ENCODE results near the gene GALNT14. TPM values are rescaled to one million over a fixed set of nuclear protein-coding genes. Genes with fewer than 3 reads are reported as not detected.

GALNT14 gene
- total RNA-seq, 3 donors from 2014 or later (not counting 1 experiment from before 2014, with no cell fraction given) = 0.68 TPM; not detected in 2

DNA sequence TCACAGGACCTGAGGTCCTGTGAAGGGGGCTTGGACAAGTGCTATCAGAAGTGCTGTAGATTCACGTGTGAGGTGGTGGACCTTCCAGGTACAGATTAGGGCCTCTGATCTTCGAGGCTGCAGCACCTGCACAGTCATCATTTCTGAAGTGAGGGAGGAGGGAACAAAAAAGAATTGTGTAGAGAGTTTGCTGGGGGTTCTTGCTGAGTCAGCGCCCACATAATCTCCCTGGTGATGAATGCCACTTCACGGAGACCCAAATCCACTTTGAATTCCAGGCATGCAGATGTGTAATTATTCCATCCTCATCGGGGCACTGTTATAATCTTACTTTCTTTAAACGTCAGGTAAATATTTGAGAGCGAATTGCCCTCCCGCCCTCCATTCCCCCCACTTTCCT lies 202.4 kb downstream of the GALNT14 start:
- H3K36me3 Mint-ChIP-seq = no peaks in the 10 kb centered on the region
- H3K36me3 ChIP-seq (ENCODE audit: control insufficient read depth, insufficient read depth, low read length) = no peaks in the 10 kb centered on the region
- DNase-seq = no peak
- TF ChIP-seq, protein P1, sequence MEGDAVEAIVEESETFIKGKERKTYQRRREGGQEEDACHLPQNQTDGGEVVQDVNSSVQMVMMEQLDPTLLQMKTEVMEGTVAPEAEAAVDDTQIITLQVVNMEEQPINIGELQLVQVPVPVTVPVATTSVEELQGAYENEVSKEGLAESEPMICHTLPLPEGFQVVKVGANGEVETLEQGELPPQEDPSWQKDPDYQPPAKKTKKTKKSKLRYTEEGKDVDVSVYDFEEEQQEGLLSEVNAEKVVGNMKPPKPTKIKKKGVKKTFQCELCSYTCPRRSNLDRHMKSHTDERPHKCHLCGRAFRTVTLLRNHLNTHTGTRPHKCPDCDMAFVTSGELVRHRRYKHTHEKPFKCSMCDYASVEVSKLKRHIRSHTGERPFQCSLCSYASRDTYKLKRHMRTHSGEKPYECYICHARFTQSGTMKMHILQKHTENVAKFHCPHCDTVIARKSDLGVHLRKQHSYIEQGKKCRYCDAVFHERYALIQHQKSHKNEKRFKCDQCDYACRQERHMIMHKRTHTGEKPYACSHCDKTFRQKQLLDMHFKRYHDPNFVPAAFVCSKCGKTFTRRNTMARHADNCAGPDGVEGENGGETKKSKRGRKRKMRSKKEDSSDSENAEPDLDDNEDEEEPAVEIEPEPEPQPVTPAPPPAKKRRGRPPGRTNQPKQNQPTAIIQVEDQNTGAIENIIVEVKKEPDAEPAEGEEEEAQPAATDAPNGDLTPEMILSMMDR (IDR thresholded peaks at IDR 0.05) = no peak
- H3K4me3 ChIP-seq (ENCODE audit: low read length) = no peak overlapping the region
- H3K4me3 Mint-ChIP-seq = no peak overlapping the region
- ATAC-seq = no peak
- intact Hi-C loops (cut with micrococcal nuclease) = no loop called here
- peaks cover 5% of the 10 kb centered on the region for H3K4me1 ChIP-seq (ENCODE audit: control insufficient read depth, insufficient read depth, low read length)
- H3K27ac Mint-ChIP-seq = no peak overlapping the region
- peaks cover 0 to 7% of the 10 kb centered on the region in 2 donors for H3K27me3 Mint-ChIP-seq (ENCODE audit: low read depth in 2 of 2)
- WGBS (ENCODE audit: insufficient coverage) = 75% methylated on average over 8 of the region's 8 CpGs
- H3K27me3 ChIP-seq (ENCODE audit: control insufficient read depth, insufficient read depth, low read length) = no peaks in the 10 kb centered on the region
- no peaks in the 10 kb centered on the region for H3K9me3 Mint-ChIP-seq
- peaks cover 0 to 8% of the 10 kb centered on the region in 2 donors for H3K4me1 Mint-ChIP-seq
- H3K9me3 ChIP-seq (ENCODE audit: control insufficient read depth, insufficient read depth, low read length) = no peaks in the 10 kb centered on the region
- no peak overlapping the region for H3K27ac ChIP-seq (ENCODE audit: low read length)

DNA sequence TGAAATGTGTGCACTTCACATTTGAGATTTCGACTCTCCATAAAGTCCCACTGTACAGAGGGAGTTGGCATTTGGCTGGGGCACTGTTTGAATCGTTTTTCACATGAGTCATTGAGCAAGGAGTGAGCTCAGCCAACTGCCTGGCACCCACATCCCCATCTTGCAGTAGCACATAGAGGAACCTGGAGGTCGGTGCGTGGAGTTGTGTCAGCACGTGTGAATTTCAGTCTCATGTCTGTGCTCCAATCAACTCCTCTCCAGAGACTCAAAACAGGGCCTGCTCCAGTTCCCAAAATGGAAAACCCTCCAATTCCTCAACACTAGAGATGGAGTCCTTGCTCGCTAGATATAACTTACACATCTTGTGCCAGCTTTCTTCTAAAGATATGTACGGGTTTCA lies 204.2 kb downstream of the GALNT14 start:
- Histone ChIP-seq H3K36me3 (ENCODE audit: control insufficient read depth, insufficient read depth, low read length) (no peaks in the 10 kb centered on the region), H3K4me3 (ENCODE audit: low read length) (no peak overlapping the region), H3K27ac (ENCODE audit: low read length) (no peak overlapping the region), H3K4me1 (ENCODE audit: control insufficient read depth, insufficient read depth, low read length) (peaks cover 5% of the 10 kb centered on the region), H3K9me3 (ENCODE audit: control insufficient read depth, insufficient read depth, low read length) (no peaks in the 10 kb centered on the region), H3K27me3 (ENCODE audit: control insufficient read depth, insufficient read depth, low read length) (no peaks in the 10 kb centered on the region)
- 83% methylated on average over 7 of the region's 7 CpGs for WGBS (ENCODE audit: insufficient coverage)
- Mint-ChIP-seq H3K27ac (no peak overlapping the region), H3K27me3 (ENCODE audit: low read depth in 2 of 2) (no peaks in the 10 kb centered on the region), H3K36me3 (no peaks in the 10 kb centered on the region), H3K4me3 (no peak overlapping the region), H3K9me3 (no peaks in the 10 kb centered on the region), H3K4me1 (peaks cover 0 to 8% of the 10 kb centered on the region in 2 donors)
- TF ChIP-seq, protein P1 (IDR thresholded peaks at IDR 0.05) = no peak
- intact Hi-C loops (cut with micrococcal nuclease) = no loop called here
- no peak for DNase-seq
- no peak for ATAC-seq

DNA sequence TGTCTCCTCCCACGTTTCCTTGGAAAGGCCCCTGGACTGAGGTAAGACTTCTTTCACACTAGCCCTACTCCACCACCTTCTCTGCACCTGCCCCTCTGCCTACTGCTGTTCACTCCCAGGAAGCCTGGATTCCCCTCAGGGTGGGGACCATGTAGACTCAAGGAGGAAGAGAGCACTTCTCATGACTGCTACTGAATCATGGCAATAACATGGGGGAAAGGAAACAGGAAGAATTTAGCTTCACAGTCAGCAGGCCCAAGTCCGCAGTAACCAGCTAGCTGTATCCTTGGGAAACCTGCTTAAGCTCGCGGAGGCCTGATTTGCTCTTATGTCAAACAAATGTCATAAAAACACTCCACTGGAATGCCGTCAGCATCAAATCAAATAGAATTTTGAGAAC lies 204.7 kb downstream of the GALNT14 start:
- no peaks in the 10 kb centered on the region for H3K36me3 Mint-ChIP-seq
- H3K4me1 Mint-ChIP-seq = peaks cover 0 to 8% of the 10 kb centered on the region in 2 donors
- H3K27me3 Mint-ChIP-seq (ENCODE audit: low read depth in 2 of 2) = no peaks in the 10 kb centered on the region
- DNase-seq (no peak), ATAC-seq (no peak)
- Histone ChIP-seq H3K9me3 (ENCODE audit: control insufficient read depth, insufficient read depth, low read length) (no peaks in the 10 kb centered on the region), H3K27ac (ENCODE audit: low read length) (no peak overlapping the region), H3K4me3 (ENCODE audit: low read length) (no peak overlapping the region), H3K36me3 (ENCODE audit: control insufficient read depth, insufficient read depth, low read length) (no peaks in the 10 kb centered on the region), H3K27me3 (ENCODE audit: control insufficient read depth, insufficient read depth, low read length) (no peaks in the 10 kb centered on the region), H3K4me1 (ENCODE audit: control insufficient read depth, insufficient read depth, low read length) (peaks cover 5% of the 10 kb centered on the region)
- H3K27ac Mint-ChIP-seq = no peak overlapping the region
- intact Hi-C loops (cut with micrococcal nuclease) = no loop called here
- no peaks in the 10 kb centered on the region for H3K9me3 Mint-ChIP-seq
- 74% methylated on average over 5 of the region's 5 CpGs for WGBS (ENCODE audit: insufficient coverage)
- TF ChIP-seq, protein P1 (IDR thresholded peaks at IDR 0.05) = no peak
- H3K4me3 Mint-ChIP-seq = no peak overlapping the region

DNA sequence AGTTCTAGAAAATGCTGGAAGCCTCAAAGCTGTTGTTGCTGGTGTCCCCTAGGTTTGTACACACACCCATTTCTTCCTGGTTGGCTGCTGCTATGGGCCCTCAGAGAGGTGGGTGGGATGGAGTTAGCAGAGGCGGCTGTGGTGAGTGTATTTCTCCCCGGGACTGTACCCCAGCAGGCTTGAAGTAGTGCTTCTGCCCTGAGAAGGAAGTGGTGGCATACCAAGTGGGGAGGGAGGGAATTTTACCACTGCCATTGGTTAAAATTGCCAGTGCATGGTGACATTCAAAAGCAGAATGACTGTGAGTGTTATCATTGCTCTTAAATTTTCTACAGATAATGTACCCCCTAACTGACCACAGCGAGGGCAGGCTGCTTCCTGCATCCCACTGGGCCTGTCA lies 205.4 kb downstream of the GALNT14 start:
- H3K27ac ChIP-seq (ENCODE audit: low read length) = no peak overlapping the region
- H3K9me3 Mint-ChIP-seq = no peaks in the 10 kb centered on the region
- no peak overlapping the region for H3K4me3 Mint-ChIP-seq
- TF ChIP-seq, protein P1 (IDR thresholded peaks at IDR 0.05) = no peak
- no peaks in the 10 kb centered on the region for H3K27me3 Mint-ChIP-seq (ENCODE audit: low read depth in 2 of 2)
- no peaks in the 10 kb centered on the region for H3K36me3 ChIP-seq (ENCODE audit: control insufficient read depth, insufficient read depth, low read length)
- no peak overlapping the region for H3K27ac Mint-ChIP-seq
- WGBS (ENCODE audit: insufficient coverage) = 16% methylated on average over 3 of the region's 3 CpGs
- ATAC-seq (peak in 1 of 3 donors; percentile 53), DNase-seq (no peak)
- no peaks in the 10 kb centered on the region for H3K36me3 Mint-ChIP-seq
- H3K4me1 ChIP-seq (ENCODE audit: control insufficient read depth, insufficient read depth, low read length) = peaks cover 5% of the 10 kb centered on the region
- H3K9me3 ChIP-seq (ENCODE audit: control insufficient read depth, insufficient read depth, low read length) = no peaks in the 10 kb centered on the region
- H3K4me1 Mint-ChIP-seq = peaks cover 0 to 8% of the 10 kb centered on the region in 2 donors
- intact Hi-C loops (cut with micrococcal nuclease) = no loop called here
- H3K27me3 ChIP-seq (ENCODE audit: control insufficient read depth, insufficient read depth, low read length) = no peaks in the 10 kb centered on the region
- H3K4me3 ChIP-seq (ENCODE audit: low read length) = no peak overlapping the region
